Measurements from ENCODE around the gene KCNJ1. TPM values are rescaled to one million over a fixed set of nuclear protein-coding genes. Genes with fewer than 3 reads are reported as not detected.
A peak's percentile ranks its signal among the peaks of the same experiment; 100 is the strongest.

Gene KCNJ1
- total and polyA plus RNA-seq, 12 donors = 0.01 to 0.29 (median 0.13) TPM; not detected in 7

- Histone ChIP-seq H3K4me3 (no peak overlapping the region), H3K27ac (peak overlapping the region in 2 of 10 donors; percentile 4 to 48), H3K9me3 (no peaks in the 10 kb centered on the region), H3K27me3 (peaks cover 0 to 5% (median 0%) of the 10 kb centered on the region in 7 donors), H3K36me3 (no peaks in the 10 kb centered on the region), H3K4me1 (peaks cover 2 to 54% (median 29%) of the 10 kb centered on the region in 9 donors)
- DNase-seq = no peak
- intact Hi-C loops (cut with DNase I) = no loop called here
- no peak for ATAC-seq
- no peak for TF ChIP-seq CTCF (IDR thresholded peaks at IDR 0.05)
- WGBS, 2 donors = 56% methylated on average over 4 of the region's 4 CpGs
Observed at GRCh38 chr11:128900468-128900867, 33.4 kb upstream of the KCNJ1 start.

GRCh38 chr11:128898580-128899344 lies 31.7 kb upstream of the KCNJ1 start:
- intact Hi-C loops (cut with DNase I) = no loop called here
- peak overlapping the region in 3 of 10 donors; percentile 16 to 65 (median 33) for H3K27ac ChIP-seq
- no peak overlapping the region for H3K4me3 ChIP-seq
- TF ChIP-seq CTCF (IDR thresholded peaks at IDR 0.05) = no peak
- no peaks in the 10 kb centered on the region for H3K9me3 ChIP-seq
- no peaks in the 10 kb centered on the region for H3K27me3 ChIP-seq
- ATAC-seq = no peak
- H3K4me1 ChIP-seq = peaks cover 0 to 56% (median 17%) of the 10 kb centered on the region in 9 donors
- 81 to 82% methylated on average over 13 of the region's 13 CpGs for WGBS, 2 donors
- no peaks in the 10 kb centered on the region for H3K36me3 ChIP-seq
- peak in 1 of 2 donors; percentile 59 for DNase-seq

- whole genome bisulfite sequencing, 2 donors = 84 to 88% methylated on average over 1 of the region's 1 CpG
- intact Hi-C loops (cut with DNase I) = no loop called here
- Histone ChIP-seq H3K27ac (peak overlapping the region in 1 of 10 donors; percentile 16), H3K4me3 (no peak overlapping the region), H3K27me3 (no peaks in the 10 kb centered on the region), H3K36me3 (no peaks in the 10 kb centered on the region), H3K4me1 (peaks cover 0 to 65% (median 26%) of the 10 kb centered on the region in 9 donors), H3K9me3 (no peaks in the 10 kb centered on the region)
- TF ChIP-seq CTCF (IDR thresholded peaks at IDR 0.05) = no peak
- DNase-seq (no peak), ATAC-seq (no peak)
Observed at GRCh38 chr11:128897826-128898225, 30.7 kb upstream of the KCNJ1 start.

GRCh38 chr11:128896356-128896755 lies 29.3 kb upstream of the KCNJ1 start:
- no peak overlapping the region for H3K4me3 ChIP-seq
- intact Hi-C loops (cut with DNase I) = no loop called here
- DNase-seq (no peak), ATAC-seq (no peak)
- peak overlapping the region in 4 of 10 donors; percentile 36 to 83 (median 76) for H3K27ac ChIP-seq
- peaks cover 0 to 7% (median 4%) of the 10 kb centered on the region in 7 donors for H3K27me3 ChIP-seq
- no peaks in the 10 kb centered on the region for H3K36me3 ChIP-seq
- 26 to 43% methylated on average over 2 of the region's 2 CpGs for WGBS, 2 donors
- H3K4me1 ChIP-seq = peaks cover 0 to 80% (median 28%) of the 10 kb centered on the region in 9 donors
- no peaks in the 10 kb centered on the region for H3K9me3 ChIP-seq
- no peak for TF ChIP-seq CTCF (IDR thresholded peaks at IDR 0.05)

Data from heart right ventricle (tissue), 16 donors.